Vagina (tissue), 2 donors: Measurements from ENCODE around the gene GGTLC1. TPM values are rescaled to one million over a fixed set of nuclear protein-coding genes. Genes with fewer than 3 reads are reported as not detected.

ENCODE experiments used
- DNase-seq, 2 donors: peaks; one replicate each; pipeline ENCODE4 v3.0.0-alpha.2; 2017; ENCODE audit errors: extremely low spot score in 2 of 2
- H3K27ac ChIP-seq: fragments of 200-600 bp; sonication (generic); one replicate; pipeline ENCODE4 v1.5.1; 2019
- H3K27me3 ChIP-seq: fragments of 200-600 bp; sonication (generic); one replicate; pipeline ENCODE4 v1.5.1; 2019
- H3K36me3 ChIP-seq, 2 donors: fragments of 200-600 bp; sonication (generic); one replicate each; pipeline ENCODE4 v1.5.1; 2017 to 2019
- H3K4me1 ChIP-seq: fragments of 200-600 bp; sonication (generic); one replicate; pipeline ENCODE4 v1.5.1; 2019
- H3K4me3 ChIP-seq, 2 donors: fragments of 200-600 bp; sonication (generic); 1 replicate in 1 of 2; 2 replicates in 1 of 2; pipeline ENCODE4 v1.5.1; 2016 to 2019
- H3K9me3 ChIP-seq: fragments of 200-600 bp; sonication (generic); one replicate; pipeline ENCODE4 v1.5.1; 2019
- POLR2A ChIP-seq, 2 donors: fragments of 450-650 bp; IDR thresholded peaks; one replicate each; pipeline ENCODE4 v1.6.1; 2017; ENCODE audit warnings: antibody characterized with exemption in 2 of 2, mild to moderate bottlenecking in 2 of 2, moderate library complexity in 2 of 2
- POLR2AphosphoS5 ChIP-seq, 2 donors: sonication (generic); formaldehyde crosslinking; IDR thresholded peaks; one replicate each; pipeline ENCODE4 v1.9.0; 2017; ENCODE audit warnings: antibody characterized with exemption in 2 of 2, mild to moderate bottlenecking in 2 of 2, low read depth in 1 of 2; ENCODE audit not compliant: insufficient read depth in 1 of 2
- intact Hi-C: fragments of 100-400 bp; cut with DNase I; formaldehyde crosslinking; loops from one replicate; pipeline ENCODE4 v1.15.1; 2023
- total RNA-seq: library from RNA; depleted of rRNA; stranded (reverse); fragments of >200 nt; gene quantifications from one replicate; pipeline ENCODE4 v1.2.3, GENCODE V29; 2016
- TF ChIP-seq, protein P1 (sequence below), 3 experiments: fragments of 450-650 bp in 2 of 3; fragments of 200-600 bp in 1 of 3; sonication (generic) in 1 of 3; IDR thresholded peaks; one replicate each; pipeline ENCODE4 v1.5.1; 2017 to 2019; ENCODE audit warnings: antibody characterized with exemption in 3 of 3, mild to moderate bottlenecking in 2 of 3, moderate library complexity in 2 of 3

Gene GGTLC1
- total RNA-seq, 1 donor from 2014 or later, result not detected

DNA sequence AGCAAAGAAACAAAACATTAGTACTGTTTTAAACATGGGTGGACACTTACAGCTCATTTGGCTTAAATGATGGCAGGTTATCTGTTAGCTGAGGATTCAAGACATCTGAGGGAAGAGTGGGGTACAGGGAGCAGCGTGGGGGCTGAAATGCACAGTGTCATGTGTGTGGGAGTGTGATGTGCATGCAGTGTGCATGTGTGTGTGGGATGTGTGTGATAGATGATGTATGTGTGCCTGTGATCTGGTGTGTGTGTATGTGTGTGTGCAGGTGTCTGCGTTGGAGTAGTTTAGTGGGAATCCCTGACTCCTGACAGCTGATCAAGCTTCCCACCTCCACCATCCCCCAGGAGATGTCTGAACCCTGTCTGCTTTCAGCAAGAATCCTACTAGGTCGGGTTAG is 25.4 kb upstream of the GGTLC1 start:
- no peak for DNase-seq
- intact Hi-C loops, result no loop called here
- TF ChIP-seq POLR2A (IDR thresholded peaks at IDR 0.05) (no peak), POLR2AphosphoS5 (IDR thresholded peaks at IDR 0.05; ENCODE audit: insufficient read depth in 1 of 2, low read depth in 1 of 2) (no peak)
- H3K4me1 ChIP-seq, result no peaks in the 10 kb centered on the region
- H3K9me3 ChIP-seq, result no peaks in the 10 kb centered on the region
- no peak overlapping the region for H3K27ac ChIP-seq
- no peaks in the 10 kb centered on the region for H3K27me3 ChIP-seq
- H3K36me3 ChIP-seq, result no peaks in the 10 kb centered on the region
- H3K4me3 ChIP-seq, result no peak overlapping the region

GRCh38 chr20:24011282-24011681 is 22.7 kb upstream of the GGTLC1 start:
- Histone ChIP-seq H3K36me3 (no peaks in the 10 kb centered on the region), H3K4me1 (no peaks in the 10 kb centered on the region), H3K27me3 (no peaks in the 10 kb centered on the region), H3K4me3 (no peak overlapping the region), H3K9me3 (no peaks in the 10 kb centered on the region), H3K27ac (no peak overlapping the region)
- TF ChIP-seq POLR2A (IDR thresholded peaks at IDR 0.05) (no peak), POLR2AphosphoS5 (IDR thresholded peaks at IDR 0.05; ENCODE audit: insufficient read depth in 1 of 2, low read depth in 1 of 2) (no peak)
- TF ChIP-seq, protein P1, sequence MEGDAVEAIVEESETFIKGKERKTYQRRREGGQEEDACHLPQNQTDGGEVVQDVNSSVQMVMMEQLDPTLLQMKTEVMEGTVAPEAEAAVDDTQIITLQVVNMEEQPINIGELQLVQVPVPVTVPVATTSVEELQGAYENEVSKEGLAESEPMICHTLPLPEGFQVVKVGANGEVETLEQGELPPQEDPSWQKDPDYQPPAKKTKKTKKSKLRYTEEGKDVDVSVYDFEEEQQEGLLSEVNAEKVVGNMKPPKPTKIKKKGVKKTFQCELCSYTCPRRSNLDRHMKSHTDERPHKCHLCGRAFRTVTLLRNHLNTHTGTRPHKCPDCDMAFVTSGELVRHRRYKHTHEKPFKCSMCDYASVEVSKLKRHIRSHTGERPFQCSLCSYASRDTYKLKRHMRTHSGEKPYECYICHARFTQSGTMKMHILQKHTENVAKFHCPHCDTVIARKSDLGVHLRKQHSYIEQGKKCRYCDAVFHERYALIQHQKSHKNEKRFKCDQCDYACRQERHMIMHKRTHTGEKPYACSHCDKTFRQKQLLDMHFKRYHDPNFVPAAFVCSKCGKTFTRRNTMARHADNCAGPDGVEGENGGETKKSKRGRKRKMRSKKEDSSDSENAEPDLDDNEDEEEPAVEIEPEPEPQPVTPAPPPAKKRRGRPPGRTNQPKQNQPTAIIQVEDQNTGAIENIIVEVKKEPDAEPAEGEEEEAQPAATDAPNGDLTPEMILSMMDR (IDR thresholded peaks at IDR 0.05), result no peak
- intact Hi-C loops, result no loop called here
- DNase-seq, result no peak

DNA sequence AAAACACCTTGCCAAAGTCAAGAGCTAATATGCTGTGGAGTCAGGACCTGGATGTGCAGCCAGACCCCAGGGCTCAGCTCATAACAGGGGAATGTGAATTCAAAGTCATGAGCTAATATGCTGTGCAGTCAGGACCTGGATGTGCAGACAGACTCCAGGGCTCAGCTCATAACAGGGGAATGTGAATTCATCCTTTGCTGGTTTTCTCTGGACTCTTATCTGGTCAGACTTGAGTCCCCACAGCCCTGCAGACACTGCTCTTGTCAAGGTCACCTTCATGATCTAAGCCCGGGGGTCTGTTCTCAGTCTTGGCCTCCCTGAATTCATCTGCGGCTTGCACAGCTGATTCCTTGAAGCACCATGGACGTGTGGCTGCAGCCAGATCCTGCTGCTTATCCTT is 19.2 kb upstream of the GGTLC1 start:
- intact Hi-C loops, result no loop called here
- TF ChIP-seq, protein P1 (IDR thresholded peaks at IDR 0.05), result no peak
- TF ChIP-seq POLR2AphosphoS5 (IDR thresholded peaks at IDR 0.05; ENCODE audit: insufficient read depth in 1 of 2, low read depth in 1 of 2) (no peak), POLR2A (IDR thresholded peaks at IDR 0.05) (no peak)

GRCh38 chr20:24007073-24007595 is 18.6 kb upstream of the GGTLC1 start:
- no peak for DNase-seq
- TF ChIP-seq, protein P1 (IDR thresholded peaks at IDR 0.05), result no peak
- TF ChIP-seq POLR2AphosphoS5 (IDR thresholded peaks at IDR 0.05; ENCODE audit: insufficient read depth in 1 of 2, low read depth in 1 of 2) (no peak), POLR2A (IDR thresholded peaks at IDR 0.05) (no peak)
- Histone ChIP-seq H3K27ac (no peak overlapping the region), H3K4me1 (no peaks in the 10 kb centered on the region), H3K36me3 (no peaks in the 10 kb centered on the region), H3K27me3 (no peaks in the 10 kb centered on the region), H3K9me3 (no peaks in the 10 kb centered on the region), H3K4me3 (no peak overlapping the region)
- intact Hi-C loops, result no loop called here

More for the DNA sequence above, 19.2 kb upstream of the GGTLC1 start:
- no peaks in the 10 kb centered on the region for H3K4me1 ChIP-seq
- H3K4me3 ChIP-seq, result no peak overlapping the region
- no peak overlapping the region for H3K27ac ChIP-seq
- DNase-seq, result no peak
- no peaks in the 10 kb centered on the region for H3K9me3 ChIP-seq
- H3K27me3 ChIP-seq, result no peaks in the 10 kb centered on the region
- H3K36me3 ChIP-seq, result no peaks in the 10 kb centered on the region

- H3K4me3 ChIP-seq, result no peak overlapping the region
- no peaks in the 10 kb centered on the region for H3K27me3 ChIP-seq
- H3K27ac ChIP-seq, result no peak overlapping the region
- intact Hi-C loops, result no loop called here
- H3K4me1 ChIP-seq, result no peaks in the 10 kb centered on the region
- no peak for TF ChIP-seq POLR2A (IDR thresholded peaks at IDR 0.05)
- TF ChIP-seq, protein P1 (IDR thresholded peaks at IDR 0.05), result no peak
- TF ChIP-seq POLR2AphosphoS5 (IDR thresholded peaks at IDR 0.05; ENCODE audit: insufficient read depth in 1 of 2, low read depth in 1 of 2), result no peak
- DNase-seq, result no peak
- no peaks in the 10 kb centered on the region for H3K36me3 ChIP-seq
- H3K9me3 ChIP-seq, result no peaks in the 10 kb centered on the region
Observed at GRCh38 chr20:24006626-24007025, 18.0 kb upstream of the GGTLC1 start.
